Epithelial cell of proximal tubule (primary cell): Measurements from ENCODE around the gene PHF1. TPM values are rescaled to one million over a fixed set of nuclear protein-coding genes. Genes with fewer than 3 reads are reported as not detected.

Experiments
- DNase-seq: peaks from one replicate; pipeline ENCODE4 v3.0.0-alpha.2; 2011; ENCODE audit warnings: low read depth
- H3K4me3 ChIP-seq: 2 replicates; pipeline ENCODE4 v1.5.1; 2011; ENCODE audit warnings: low read depth, mild to moderate bottlenecking, low read length
- CTCF ChIP-seq: conservative IDR thresholded peaks from 2 replicates; pipeline ENCODE4 v1.5.1; 2012; ENCODE audit warnings: low read depth, mild to moderate bottlenecking, low read length
- total RNA-seq: library from RNA; depleted of rRNA; stranded (reverse); fragments of >200 nt; gene quantifications from 2 replicates; pipeline ENCODE4 v1.2.3, GENCODE V29; 2015

Gene PHF1
- total RNA-seq, 1 donor from 2014 or later, result 25.4 TPM

GRCh38 chr6:33427585-33428223 lies 16.9 kb downstream of the PHF1 start:
- DNase-seq, result no peak
- peak overlapping the region; percentile 85 for H3K4me3 ChIP-seq
- no peak for TF ChIP-seq CTCF

GRCh38 chr6:33428224-33428965 lies 17.6 kb downstream of the PHF1 start:
- no peak for DNase-seq
- H3K4me3 ChIP-seq, result peak overlapping the region; percentile 85
- TF ChIP-seq CTCF, result peak; percentile 49

- H3K4me3 ChIP-seq, result no peak overlapping the region
- DNase-seq, result no peak
- no peak for TF ChIP-seq CTCF
These were observed 18.3 kb downstream of the PHF1 start for GRCh38 chr6:33428966-33429749.

GRCh38 chr6:33429750-33430052 lies 18.9 kb downstream of the PHF1 start:
- no peak for TF ChIP-seq CTCF
- no peak for DNase-seq

GRCh38 chr6:33430334-33430733 lies 19.5 kb downstream of the PHF1 start:
- DNase-seq, result no peak
- no peak for TF ChIP-seq CTCF

More at GRCh38 chr6:33429750-33430052, 18.9 kb downstream of the PHF1 start:
- H3K4me3 ChIP-seq, result no peak overlapping the region

GRCh38 chr6:33430991-33431879 lies 20.4 kb downstream of the PHF1 start:
- no peak for DNase-seq
- no peak for TF ChIP-seq CTCF
- H3K4me3 ChIP-seq, result no peak overlapping the region

More at GRCh38 chr6:33430334-33430733, 19.5 kb downstream of the PHF1 start:
- H3K4me3 ChIP-seq, result no peak overlapping the region
